ENCODE measurements around the gene CBX3.

Gene CBX3

GRCh38 chr7:26200038-26200443 lies 1.5 kb upstream of the CBX3 start:
- Histone ChIP-seq H3K27me3 (ENCODE audit: insufficient read depth, low read length) (no peaks in the 10 kb centered on the region), H2BK12ac (ENCODE audit: low read length) (no peak overlapping the region), H3K36me3 (ENCODE audit: control insufficient read depth in 1 of 2, insufficient read depth in 2 of 2, low read length in 2 of 2) (peaks cover 0 to 13% of the 10 kb centered on the region in 2 experiments), H3K4me1 (ENCODE audit: control insufficient read depth in 1 of 2, insufficient read depth in 2 of 2, low read length in 2 of 2) (no peaks in the 10 kb centered on the region), H3K9me3 (ENCODE audit: insufficient read depth, low read depth, low read length) (no peaks in the 10 kb centered on the region), H3K23ac (ENCODE audit: low read length) (no peak overlapping the region), H2BK5ac (ENCODE audit: low read depth, low read length, poor library complexity) (peak overlapping the region; percentile 92), H4K8ac (ENCODE audit: low read depth, low read length) (peak overlapping the region; percentile 80), H3K27ac (ENCODE audit: low read depth, low read length) (peak overlapping the region; percentile 93), H3K79me1 (ENCODE audit: low read length) (peaks cover 26% of the 10 kb centered on the region), H3K4me2 (ENCODE audit: low read length) (peak overlapping the region; percentile 24), H3K14ac (ENCODE audit: low read length) (peak overlapping the region; percentile 99), H3K18ac (ENCODE audit: low read length) (peak overlapping the region; percentile 90), H2BK120ac (ENCODE audit: insufficient read depth, low read length, poor library complexity) (peak overlapping the region; percentile 95), H3K9ac (ENCODE audit: low read length) (peak overlapping the region; percentile 100), H2AK5ac (ENCODE audit: low read length) (peak overlapping the region; percentile 98), H4K12ac (ENCODE audit: low read depth, low read length) (peak overlapping the region; percentile 88), H3K4ac (ENCODE audit: low read depth, low read length) (peak overlapping the region; percentile 99), H3K4me3 (ENCODE audit: low read depth, low read length) (peak overlapping the region; percentile 100), H4K91ac (ENCODE audit: low read depth, low read length) (peak overlapping the region; percentile 94), H3K79me2 (ENCODE audit: control insufficient read depth, insufficient read depth, low read length, poor library complexity) (peaks cover 32% of the 10 kb centered on the region), H2AFZ (ENCODE audit: insufficient read depth, low read length, poor library complexity) (peak overlapping the region; percentile 57)
- no CpG with 5 or more reads among the region's 29 CpGs for WGBS (ENCODE audit: extremely low coverage, insufficient coverage, insufficient read length)
- DNase-seq, result peak; percentile 25 to 66

DNA sequence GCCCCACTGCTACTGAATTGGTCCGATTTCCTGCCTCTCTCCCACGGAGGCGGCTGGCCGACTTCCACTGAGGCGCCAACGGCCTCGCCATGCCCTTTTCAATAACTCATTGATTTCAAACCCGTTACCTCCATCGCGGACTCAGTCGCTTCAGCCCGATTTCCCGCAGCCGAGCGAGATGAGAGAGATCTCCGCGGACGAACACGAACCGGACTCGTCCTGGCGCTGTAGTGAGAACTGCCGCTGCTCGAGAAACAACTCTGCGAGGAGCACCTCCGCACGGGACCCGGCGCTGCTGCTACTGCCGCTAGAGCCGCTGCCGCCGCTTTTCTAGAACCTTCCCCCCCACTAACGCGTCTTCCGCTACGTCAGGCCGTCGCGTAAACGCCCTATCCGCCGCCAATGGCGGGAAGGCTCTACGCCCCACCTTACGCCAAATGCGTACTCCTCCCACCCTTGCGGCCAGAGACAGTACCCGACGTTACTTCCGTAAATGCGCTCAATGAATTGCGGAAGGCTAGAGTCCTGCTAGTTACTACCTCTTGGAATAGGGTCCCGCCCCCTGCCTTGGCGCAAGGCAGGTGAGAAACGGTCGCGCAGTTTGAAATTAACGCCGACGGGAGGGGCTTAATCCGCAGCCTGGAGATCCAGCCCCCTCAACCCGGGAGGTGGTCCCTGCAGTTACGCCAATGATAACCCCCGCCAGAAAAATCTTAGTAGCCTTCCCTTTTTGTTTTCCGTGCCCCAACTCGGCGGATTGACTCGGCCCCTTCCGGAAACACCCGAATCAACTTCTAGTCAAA lies 900 bp upstream of the CBX3 start, which contains the start of gene HNRNPA2B1:
Gene HNRNPA2B1 (minus strand): TSS at position 303 of the 803 bp plus-strand sequence. CDS start 169 bp downstream, at position 134.
- H3K27ac ChIP-seq (ENCODE audit: low read depth, low read length), result peak within 1 kb of the TSS; percentile 99
- H3K4me2 ChIP-seq (ENCODE audit: low read length), result peak within 1 kb of the TSS; percentile 71
- peak within 1 kb of the TSS; percentile 88 for H4K12ac ChIP-seq (ENCODE audit: low read depth, low read length)
- peak within 1 kb of the TSS; percentile 69 for H2AFZ ChIP-seq (ENCODE audit: insufficient read depth, low read length, poor library complexity)
- H3K4ac ChIP-seq (ENCODE audit: low read depth, low read length), result peak within 1 kb of the TSS; percentile 99
- H3K79me1 ChIP-seq (ENCODE audit: low read length), result peaks cover 26% of the 10 kb centered on the region
- H3K79me2 ChIP-seq (ENCODE audit: control insufficient read depth, insufficient read depth, low read length, poor library complexity), result peaks cover 32% of the 10 kb centered on the region
- H2BK5ac ChIP-seq (ENCODE audit: low read depth, low read length, poor library complexity), result peak within 1 kb of the TSS; percentile 96
- no peaks in the 10 kb centered on the region for H3K9me3 ChIP-seq (ENCODE audit: insufficient read depth, low read depth, low read length)
- H3K36me3 ChIP-seq (ENCODE audit: control insufficient read depth in 1 of 2, insufficient read depth in 2 of 2, low read length in 2 of 2), result peaks cover 2 to 9% of the 10 kb centered on the region in 2 experiments
- peak within 1 kb of the TSS; percentile 98 for H2AK5ac ChIP-seq (ENCODE audit: low read length)
- H3K14ac ChIP-seq (ENCODE audit: low read length), result peak within 1 kb of the TSS; percentile 99
- H3K4me1 ChIP-seq (ENCODE audit: control insufficient read depth in 1 of 2, insufficient read depth in 2 of 2, low read length in 2 of 2), result no peaks in the 10 kb centered on the region
- H3K4me3 ChIP-seq (ENCODE audit: low read depth, low read length), result peak within 1 kb of the TSS; percentile 100
- no CpG with 5 or more reads among the region's 71 CpGs for WGBS (ENCODE audit: extremely low coverage, insufficient coverage, insufficient read length)
- H2BK120ac ChIP-seq (ENCODE audit: insufficient read depth, low read length, poor library complexity), result peak within 1 kb of the TSS; percentile 95
- peak within 1 kb of the TSS; percentile 91 for H4K8ac ChIP-seq (ENCODE audit: low read depth, low read length)
- H3K27me3 ChIP-seq (ENCODE audit: insufficient read depth, low read length), result no peaks in the 10 kb centered on the region
- peak within 1 kb of the TSS; percentile 97 for H4K91ac ChIP-seq (ENCODE audit: low read depth, low read length)
- H3K9ac ChIP-seq (ENCODE audit: low read length), result peak within 1 kb of the TSS; percentile 100
- peak within 1 kb of the TSS; percentile 27 for H2BK12ac ChIP-seq (ENCODE audit: low read length)
- no peak within 1 kb of the TSS for H3K23ac ChIP-seq (ENCODE audit: low read length)
- H3K18ac ChIP-seq (ENCODE audit: low read length), result peak within 1 kb of the TSS; percentile 93
- peak; percentile 98 to 100 for DNase-seq

- Histone ChIP-seq H2AFZ (ENCODE audit: insufficient read depth, low read length, poor library complexity) (peak overlapping the region; percentile 78), H3K23ac (ENCODE audit: low read length) (no peak overlapping the region), H3K27me3 (ENCODE audit: insufficient read depth, low read length) (no peaks in the 10 kb centered on the region), H3K18ac (ENCODE audit: low read length) (peak overlapping the region; percentile 96), H4K8ac (ENCODE audit: low read depth, low read length) (peak overlapping the region; percentile 96), H4K12ac (ENCODE audit: low read depth, low read length) (peak overlapping the region; percentile 94), H3K79me1 (ENCODE audit: low read length) (peaks cover 26% of the 10 kb centered on the region), H3K4ac (ENCODE audit: low read depth, low read length) (peak overlapping the region; percentile 96), H3K14ac (ENCODE audit: low read length) (peak overlapping the region; percentile 99), H2BK12ac (ENCODE audit: low read length) (peak overlapping the region; percentile 35), H2AK5ac (ENCODE audit: low read length) (peak overlapping the region; percentile 71), H3K27ac (ENCODE audit: low read depth, low read length) (peak overlapping the region; percentile 99), H4K91ac (ENCODE audit: low read depth, low read length) (peak overlapping the region; percentile 99), H3K4me1 (ENCODE audit: control insufficient read depth in 1 of 2, insufficient read depth in 2 of 2, low read length in 2 of 2) (no peaks in the 10 kb centered on the region), H3K9me3 (ENCODE audit: insufficient read depth, low read depth, low read length) (no peaks in the 10 kb centered on the region), H3K4me2 (ENCODE audit: low read length) (peak overlapping the region; percentile 63), H2BK120ac (ENCODE audit: insufficient read depth, low read length, poor library complexity) (peak overlapping the region; percentile 97), H3K4me3 (ENCODE audit: low read depth, low read length) (peak overlapping the region; percentile 95), H3K9ac (ENCODE audit: low read length) (peak overlapping the region; percentile 96), H2BK5ac (ENCODE audit: low read depth, low read length, poor library complexity) (peak overlapping the region; percentile 96), H3K36me3 (ENCODE audit: control insufficient read depth in 1 of 2, insufficient read depth in 2 of 2, low read length in 2 of 2) (peaks cover 4 to 6% of the 10 kb centered on the region in 2 experiments), H3K79me2 (ENCODE audit: control insufficient read depth, insufficient read depth, low read length, poor library complexity) (peaks cover 32% of the 10 kb centered on the region)
- WGBS (ENCODE audit: extremely low coverage, insufficient coverage, insufficient read length), result no CpG with 5 or more reads among the region's 68 CpGs
- peak in 1 of 2 donors; percentile 49 for DNase-seq
Measured at GRCh38 chr7:26202019-26202990, 760 bp downstream of the CBX3 start.

DNA sequence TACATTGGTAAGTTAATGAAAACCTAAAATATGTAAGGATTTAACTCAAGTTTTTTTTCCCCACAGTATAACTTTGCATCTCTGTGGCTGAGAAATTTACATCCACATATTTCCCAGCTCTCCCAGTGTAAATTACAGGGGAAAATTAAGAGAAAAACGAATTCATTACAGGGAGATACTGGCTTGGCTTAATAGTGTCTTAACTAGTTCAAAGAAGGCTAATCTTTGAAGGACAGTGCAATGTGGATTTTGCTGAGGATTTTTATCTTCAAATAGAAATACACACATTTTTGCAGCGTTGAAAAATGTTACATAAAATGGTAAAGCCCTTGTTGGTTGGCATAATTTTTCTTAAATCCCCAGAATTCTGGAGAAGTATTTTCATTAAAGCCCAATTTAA lies 1.5 kb downstream of the CBX3 start:
- Histone ChIP-seq H3K9me3 (ENCODE audit: insufficient read depth, low read depth, low read length) (no peaks in the 10 kb centered on the region), H3K27ac (ENCODE audit: low read depth, low read length) (no peak overlapping the region), H3K9ac (ENCODE audit: low read length) (no peak overlapping the region), H2BK120ac (ENCODE audit: insufficient read depth, low read length, poor library complexity) (no peak overlapping the region), H3K79me1 (ENCODE audit: low read length) (peaks cover 26% of the 10 kb centered on the region), H3K18ac (ENCODE audit: low read length) (no peak overlapping the region), H3K4ac (ENCODE audit: low read depth, low read length) (no peak overlapping the region), H4K91ac (ENCODE audit: low read depth, low read length) (no peak overlapping the region), H4K8ac (ENCODE audit: low read depth, low read length) (no peak overlapping the region), H3K4me1 (ENCODE audit: control insufficient read depth in 1 of 2, insufficient read depth in 2 of 2, low read length in 2 of 2) (no peaks in the 10 kb centered on the region), H2AFZ (ENCODE audit: insufficient read depth, low read length, poor library complexity) (no peak overlapping the region), H3K14ac (ENCODE audit: low read length) (no peak overlapping the region), H3K27me3 (ENCODE audit: insufficient read depth, low read length) (no peaks in the 10 kb centered on the region), H2BK12ac (ENCODE audit: low read length) (no peak overlapping the region), H4K12ac (ENCODE audit: low read depth, low read length) (no peak overlapping the region), H3K36me3 (ENCODE audit: control insufficient read depth in 1 of 2, insufficient read depth in 2 of 2, low read length in 2 of 2) (peaks cover 12 to 14% of the 10 kb centered on the region in 2 experiments), H3K79me2 (ENCODE audit: control insufficient read depth, insufficient read depth, low read length, poor library complexity) (peaks cover 32% of the 10 kb centered on the region), H2BK5ac (ENCODE audit: low read depth, low read length, poor library complexity) (no peak overlapping the region), H3K4me3 (ENCODE audit: low read depth, low read length) (no peak overlapping the region), H3K23ac (ENCODE audit: low read length) (no peak overlapping the region), H2AK5ac (ENCODE audit: low read length) (no peak overlapping the region), H3K4me2 (ENCODE audit: low read length) (peak overlapping the region; percentile 63)
- WGBS (ENCODE audit: extremely low coverage, insufficient coverage, insufficient read length), result no CpG with 5 or more reads among the region's 2 CpGs
- DNase-seq, result no peak
